ENCODE data around the gene RNF38. TPM values are rescaled to one million over a fixed set of nuclear protein-coding genes. Genes with fewer than 3 reads are reported as not detected.

Gene RNF38
- total and polyA plus RNA-seq, 9 of the 15 experiments (the other 6 are each of a cell fraction or from before 2014, with no cell fraction given), result 1.6 to 9.8 (median 4.5) TPM

DNA sequence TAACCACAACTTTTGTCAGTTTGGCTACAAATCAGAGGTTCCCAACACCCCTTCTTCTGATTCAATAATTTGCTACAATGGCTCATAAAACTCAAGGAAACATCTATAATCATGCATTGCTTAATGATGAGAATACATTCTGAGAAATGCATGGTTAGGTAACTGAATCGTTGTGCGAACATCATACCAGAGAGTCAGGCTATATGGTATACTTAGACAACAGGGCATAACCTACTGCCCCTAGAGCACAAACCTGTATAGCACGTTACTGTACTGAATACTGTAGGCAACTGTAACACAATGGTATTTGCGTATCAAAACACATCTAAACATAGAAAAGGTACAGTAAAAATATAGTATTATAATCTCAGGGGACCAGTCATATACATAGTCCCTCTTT lies 31.0 kb upstream of the RNF38 start (continued):
- TF ChIP-seq ZNF778 (CRISPR knock-in tag; IDR thresholded peaks at IDR 0.05), result no peak
- TF ChIP-seq ARID3A (IDR thresholded peaks at IDR 0.05; ENCODE audit: borderline replicate concordance, low read depth, low read length), result no peak
- TF ChIP-seq, protein P1, sequence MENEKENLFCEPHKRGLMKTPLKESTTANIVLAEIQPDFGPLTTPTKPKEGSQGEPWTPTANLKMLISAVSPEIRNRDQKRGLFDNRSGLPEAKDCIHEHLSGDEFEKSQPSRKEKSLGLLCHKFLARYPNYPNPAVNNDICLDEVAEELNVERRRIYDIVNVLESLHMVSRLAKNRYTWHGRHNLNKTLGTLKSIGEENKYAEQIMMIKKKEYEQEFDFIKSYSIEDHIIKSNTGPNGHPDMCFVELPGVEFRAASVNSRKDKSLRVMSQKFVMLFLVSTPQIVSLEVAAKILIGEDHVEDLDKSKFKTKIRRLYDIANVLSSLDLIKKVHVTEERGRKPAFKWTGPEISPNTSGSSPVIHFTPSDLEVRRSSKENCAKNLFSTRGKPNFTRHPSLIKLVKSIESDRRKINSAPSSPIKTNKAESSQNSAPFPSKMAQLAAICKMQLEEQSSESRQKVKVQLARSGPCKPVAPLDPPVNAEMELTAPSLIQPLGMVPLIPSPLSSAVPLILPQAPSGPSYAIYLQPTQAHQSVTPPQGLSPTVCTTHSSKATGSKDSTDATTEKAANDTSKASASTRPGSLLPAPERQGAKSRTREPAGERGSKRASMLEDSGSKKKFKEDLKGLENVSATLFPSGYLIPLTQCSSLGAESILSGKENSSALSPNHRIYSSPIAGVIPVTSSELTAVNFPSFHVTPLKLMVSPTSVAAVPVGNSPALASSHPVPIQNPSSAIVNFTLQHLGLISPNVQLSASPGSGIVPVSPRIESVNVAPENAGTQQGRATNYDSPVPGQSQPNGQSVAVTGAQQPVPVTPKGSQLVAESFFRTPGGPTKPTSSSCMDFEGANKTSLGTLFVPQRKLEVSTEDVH (IDR thresholded peaks at IDR 0.05; ENCODE audit: low read depth, partially characterized antibody), result no peak
- TF ChIP-seq TAF1 (IDR thresholded peaks at IDR 0.05; ENCODE audit: control insufficient read depth, extremely low read depth, insufficient read depth, low read length, severe bottlenecking), result no peak
- TF ChIP-seq KLF1 (tag; IDR thresholded peaks at IDR 0.05), result no peak

DNA sequence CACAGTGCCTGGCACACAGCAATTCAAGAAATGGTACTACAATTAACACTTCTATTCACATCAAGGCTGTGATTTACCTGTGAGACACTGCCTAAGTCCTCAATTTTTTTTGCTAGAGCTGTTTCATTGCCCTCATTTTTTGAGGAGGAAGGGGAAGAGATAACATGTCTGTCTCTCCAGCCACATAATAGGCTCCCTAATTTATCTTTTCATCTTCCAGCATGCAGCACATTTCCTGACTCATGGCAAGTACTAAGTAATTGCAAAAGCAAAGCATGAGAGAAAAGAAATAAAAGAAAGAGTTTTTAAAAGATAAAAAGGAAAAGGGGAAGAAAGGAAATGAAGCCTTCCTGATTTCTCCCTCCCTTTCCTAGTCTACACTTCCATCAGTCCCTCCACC lies 26.9 kb upstream of the RNF38 start:
- FAIRE-seq, result no peak
- H3K36me3 ChIP-seq (ENCODE audit: control insufficient read depth, insufficient read depth, low read length), result 0 out of 3 replicates have a peak, but pooled peaks cover 6% of the 10 kb centered on the region
- H3K79me2 ChIP-seq (ENCODE audit: control insufficient read depth, insufficient read depth, low read length), result no peaks in the 10 kb centered on the region
- H3K27me3 ChIP-seq (ENCODE audit: control insufficient read depth in 2 of 2, insufficient read depth in 2 of 2, low read length in 2 of 2), result no peaks in the 10 kb centered on the region
- peaks cover 0 to 7% of the 10 kb centered on the region in 2 experiments; a peak in 3 of 5 replicates for H3K4me1 ChIP-seq (replicated peaks in 1 of 2; ENCODE audit: control insufficient read depth in 2 of 2, insufficient read depth in 2 of 2, low read length in 2 of 2)
- no peak for ATAC-seq
- no peak overlapping the region for H3K4me2 ChIP-seq (ENCODE audit: insufficient read depth, low read length)
- no peak overlapping the region for H3K9ac ChIP-seq (ENCODE audit: insufficient read depth in 1 of 2, low read depth in 2 of 2, low read length in 2 of 2)
- H3K4me3 ChIP-seq, result no peak overlapping the region
- H3K27ac ChIP-seq (ENCODE audit: extremely low read depth, low read depth, low read length), result no peak overlapping the region
- in situ Hi-C loops (cut with MboI) (no loop called here), intact Hi-C loops (cut with micrococcal nuclease) (loop anchor here (2.0 kb wide), 1 partner anchor 62 kb away; no protein-coding TSS in a partner anchor)
- H3K9me3 ChIP-seq (replicated peaks; ENCODE audit: control insufficient read depth, insufficient read depth, low read depth, low read length), result no peaks in the 10 kb centered on the region
- TF ChIP-seq FOSL1 (tag; conservative IDR thresholded peaks at IDR 0.05) (peak; percentile 49; the same call in 1 of the 2 replicates), JUND (IDR thresholded peaks at IDR 0.05; ENCODE audit: borderline replicate concordance, low read depth, low read length) (peak; percentile 24; the same call in 1 of the 2 replicates), JUND (tag; IDR thresholded peaks at IDR 0.05; ENCODE audit: borderline replicate concordance, low read depth, low read length) (no peak), POLR3G (IDR thresholded peaks at IDR 0.05; ENCODE audit: extremely low read depth, insufficient read length, insufficient replicate concordance) (no peak), NFE2 (IDR thresholded peaks at IDR 0.05; ENCODE audit: low read depth) (peak; percentile 54), ARID1B (IDR thresholded peaks at IDR 0.05) (0 out of 2 replicates have a peak, but pooled peaks have one; percentile 28), MYC (IDR thresholded peaks at IDR 0.05; ENCODE audit: low read depth, low read length) (0 out of 2 replicates have a peak, but pooled peaks have one; percentile 24), MYC (CRISPR knock-in tag; IDR thresholded peaks at IDR 0.05; ENCODE audit: borderline replicate concordance, low read depth) (no peak), DPF2 (IDR thresholded peaks at IDR 0.05) (peak; percentile 53), ZNF695 (CRISPR knock-in tag; IDR thresholded peaks at IDR 0.05) (no peak), C11orf30 (IDR thresholded peaks at IDR 0.05; ENCODE audit: low read depth) (0 out of 2 replicates have a peak, but pooled peaks have one; percentile 10), MAFG (tag; conservative IDR thresholded peaks at IDR 0.05) (peak; percentile 28; the same call in 1 of the 2 replicates)
- no peaks in the 10 kb centered on the region for H4K20me1 ChIP-seq (replicated peaks; ENCODE audit: control insufficient read depth, insufficient read depth, low read length)
- ChIA-PET CTCF (ENCODE audit: low intra/inter-chr PET ratio) (no interaction called here), POLR2A (interaction anchor here (1.0 kb wide), 1 partner anchor 12 kb away, joined by 3 read pairs; no protein-coding TSS in a partner anchor)
- H3K9me1 ChIP-seq (ENCODE audit: control insufficient read depth, insufficient read depth, low read length), result no peaks in the 10 kb centered on the region
- no peak overlapping the region for H2AFZ ChIP-seq (ENCODE audit: low read depth, low read length)
- no TSS peak for BruUV-seq (replicated peaks)
- peak in 2 of 4 experiments; percentile 18 to 20 for DNase-seq (ENCODE audit: extremely low read depth in 1 of 4, low spot score in 3 of 4)

Data from K562 (cell line).